HepG2 (cell line): ENCODE measurements around the gene GRIN2D. TPM values are rescaled to one million over a fixed set of nuclear protein-coding genes. Genes with fewer than 3 reads are reported as not detected.
A peak's percentile ranks its signal among the peaks of the same experiment; 100 is the strongest.

Experiments used
- CENPX ChIP-seq: sonication (generic); formaldehyde crosslinking; IDR thresholded peaks from 2 replicates; pipeline ENCODE4 v1.9.0; 2021; ENCODE audit warnings: mild to moderate bottlenecking, missing genetic modification reagents, moderate library complexity
- IRX3 ChIP-seq: sonication (generic); formaldehyde crosslinking; IDR thresholded peaks from 2 replicates; pipeline ENCODE4 v1.8.1; 2023; ENCODE audit warnings: mild to moderate bottlenecking, low read depth, missing genetic modification reagents, borderline replicate concordance
- ISX ChIP-seq: sonication (generic); formaldehyde crosslinking; conservative IDR thresholded peaks from 2 replicates; pipeline ENCODE4 v1.5.0; 2020; ENCODE audit warnings: missing genetic modification reagents
- KLF13 ChIP-seq: sonication (generic); formaldehyde crosslinking; IDR thresholded peaks from 2 replicates; pipeline ENCODE4 v1.4.0; 2020; ENCODE audit warnings: mild to moderate bottlenecking, missing genetic modification reagents
- MIXL1 ChIP-seq: IDR thresholded peaks from 2 replicates; pipeline ENCODE4 v1.6.1; 2016
- NKX3-1 ChIP-seq: sonication (generic); formaldehyde crosslinking; IDR thresholded peaks from 2 replicates; pipeline ENCODE4 v1.5.0; 2020; ENCODE audit warnings: missing genetic modification reagents
- ONECUT2 ChIP-seq: sonication (generic); formaldehyde crosslinking; IDR thresholded peaks from 2 replicates; pipeline ENCODE4 v1.4.0; 2020; ENCODE audit warnings: missing genetic modification reagents
- PAX8 ChIP-seq: sonication (generic); formaldehyde crosslinking; IDR thresholded peaks from 2 replicates; pipeline ENCODE4 v1.8.0; 2022; ENCODE audit warnings: mild to moderate bottlenecking, missing genetic modification reagents, borderline replicate concordance
- PLRG1 ChIP-seq: fragments of 450-650 bp; conservative IDR thresholded peaks from 2 replicates; pipeline ENCODE4 v1.6.1; 2016
- RBFOX2 ChIP-seq: fragments of 200-400 bp; formaldehyde crosslinking; IDR thresholded peaks from 2 replicates; pipeline ENCODE4 v1.6.1; 2017; ENCODE audit warnings: low read depth, mild to moderate bottlenecking, low read length
- REPIN1 ChIP-seq: sonication (generic); formaldehyde crosslinking; IDR thresholded peaks from 2 replicates; pipeline ENCODE4 v1.8.0; 2022; ENCODE audit warnings: missing genetic modification reagents, low read depth, mild to moderate bottlenecking, borderline replicate concordance
- SOX6 ChIP-seq, 2 experiments: fragments of 450-650 bp in 1 of 2; sonication (generic) in 1 of 2; formaldehyde crosslinking in 1 of 2; IDR thresholded peaks; 2 replicates each; pipeline versions ENCODE4 v1.4.0 to v1.6.1; 2017 to 2020; ENCODE audit warnings: antibody characterized with exemption in 1 of 2, mild to moderate bottlenecking in 1 of 2, missing genetic modification reagents in 1 of 2
- SP2 ChIP-seq: sonication (generic); formaldehyde crosslinking; IDR thresholded peaks from 2 replicates; pipeline ENCODE4 v1.5.1; 2020; ENCODE audit warnings: mild to moderate bottlenecking, missing genetic modification reagents
- TEAD2 ChIP-seq: sonication (generic); formaldehyde crosslinking; IDR thresholded peaks from 2 replicates; pipeline ENCODE4 v1.9.0; 2021; ENCODE audit warnings: missing genetic modification reagents
- UBTF ChIP-seq: sonication (generic); formaldehyde crosslinking; IDR thresholded peaks from 2 replicates; pipeline ENCODE4 v1.4.0; 2020; ENCODE audit warnings: mild to moderate bottlenecking, missing genetic modification reagents
- YEATS4 ChIP-seq: sonication (generic); formaldehyde crosslinking; IDR thresholded peaks from 2 replicates; pipeline ENCODE4 v1.4.0; 2020; ENCODE audit warnings: missing genetic modification reagents, borderline replicate concordance
- ZNF138 ChIP-seq: sonication (generic); formaldehyde crosslinking; IDR thresholded peaks from 2 replicates; pipeline ENCODE4 v1.5.0; 2020; ENCODE audit warnings: mild to moderate bottlenecking, low read depth, missing genetic modification reagents
- ZNF180 ChIP-seq: sonication (generic); formaldehyde crosslinking; IDR thresholded peaks from 2 replicates; pipeline ENCODE4 v1.4.0; 2020; ENCODE audit warnings: low read depth, missing genetic modification reagents, borderline replicate concordance
- ZNF343 ChIP-seq: sonication (generic); formaldehyde crosslinking; IDR thresholded peaks from 2 replicates; pipeline ENCODE4 v1.4.0; 2020; ENCODE audit warnings: mild to moderate bottlenecking, missing genetic modification reagents
- ZNF451 ChIP-seq: sonication (generic); formaldehyde crosslinking; IDR thresholded peaks from 2 replicates; pipeline ENCODE4 v1.5.0; 2020; ENCODE audit warnings: mild to moderate bottlenecking, missing genetic modification reagents
- ZNF749 ChIP-seq: sonication (generic); formaldehyde crosslinking; IDR thresholded peaks from 2 replicates; pipeline ENCODE4 v1.8.0; 2022; ENCODE audit warnings: mild to moderate bottlenecking, missing genetic modification reagents, moderate library complexity, borderline replicate concordance
- ZNF781 ChIP-seq: sonication (generic); formaldehyde crosslinking; IDR thresholded peaks from 2 replicates; pipeline ENCODE4 v1.5.1; 2020; ENCODE audit warnings: borderline replicate concordance, mild to moderate bottlenecking, missing genetic modification reagents; ENCODE audit errors: not compliant biosample characterization
- ZXDC ChIP-seq: sonication (generic); formaldehyde crosslinking; IDR thresholded peaks from 2 replicates; pipeline ENCODE4 v1.5.0; 2020; ENCODE audit warnings: mild to moderate bottlenecking, missing genetic modification reagents
- polyA plus RNA-seq, 8 experiments: library from polyadenylated mRNA; depleted of rRNA in 3 of 8; stranded (reverse) in 7 of 8; unstranded in 1 of 8; fragments of >200 nt; fragmentation: Illumina TruSeq in 4 of 8; extraction: Trizol in 4 of 8; gene quantifications; 2 replicates each; pipeline versions ENCODE4 v1.2.1 to v1.2.3, GENCODE V29; 2011 to 2016; ENCODE audit warnings: low read depth in 4 of 8, missing spikeins in 1 of 8, mixed read lengths in 1 of 8; ENCODE audit not compliant: insufficient read depth in 1 of 8
- total RNA-seq, 5 experiments: library from RNA; depleted of rRNA; stranded (reverse); fragments of >200 nt; fragmentation: Illumina TruSeq; extraction: Trizol; gene quantifications; 2 replicates each; pipeline ENCODE4 v1.2.3, GENCODE V29; 2016; ENCODE audit warnings: low read depth in 1 of 5
- TF ChIP-seq, protein P1 (sequence below): sonication (generic); formaldehyde crosslinking; IDR thresholded peaks from 2 replicates; pipeline ENCODE4 v1.4.0; 2020; ENCODE audit warnings: missing genetic modification reagents, borderline replicate concordance

GRIN2D gene
- total and polyA plus RNA-seq, 2 of the 13 experiments (the other 11 are each of a cell fraction or from before 2014, with no cell fraction given) = 0.02 to 0.13 TPM

- 0 out of 2 replicates have a peak, but pooled peaks have one; percentile 37 for TF ChIP-seq KLF13 (CRISPR knock-in tag)
- no peak for TF ChIP-seq ZNF138 (CRISPR knock-in tag)
- no peak for TF ChIP-seq SOX6 (IDR thresholded peaks at IDR 0.05)
- TF ChIP-seq SOX6 (CRISPR knock-in tag; IDR thresholded peaks at IDR 0.05) = no peak; the same call in 1 of the 2 replicates
- TF ChIP-seq RBFOX2 = peak; percentile 67
- no peak for TF ChIP-seq MIXL1 (CRISPR knock-in tag)
- TF ChIP-seq ZNF343 (CRISPR knock-in tag) = no peak
- no peak for TF ChIP-seq ZXDC
- TF ChIP-seq CENPX (CRISPR knock-in tag) = no peak
- TF ChIP-seq ZNF180 = no peak
- TF ChIP-seq UBTF (CRISPR knock-in tag) = peak; percentile 33; the same call in 1 of the 2 replicates
- no peak for TF ChIP-seq PAX8 (CRISPR knock-in tag)
- no peak for TF ChIP-seq ZNF781 (CRISPR knock-in tag)
- TF ChIP-seq SP2 (CRISPR knock-in tag) = no peak; the same call in 1 of the 2 replicates
- 0 out of 2 replicates have a peak, but pooled peaks have one; percentile 35 for TF ChIP-seq TEAD2 (CRISPR knock-in tag)
- no peak for TF ChIP-seq YEATS4
- TF ChIP-seq IRX3 (CRISPR knock-in tag) = no peak
- TF ChIP-seq, protein P1, sequence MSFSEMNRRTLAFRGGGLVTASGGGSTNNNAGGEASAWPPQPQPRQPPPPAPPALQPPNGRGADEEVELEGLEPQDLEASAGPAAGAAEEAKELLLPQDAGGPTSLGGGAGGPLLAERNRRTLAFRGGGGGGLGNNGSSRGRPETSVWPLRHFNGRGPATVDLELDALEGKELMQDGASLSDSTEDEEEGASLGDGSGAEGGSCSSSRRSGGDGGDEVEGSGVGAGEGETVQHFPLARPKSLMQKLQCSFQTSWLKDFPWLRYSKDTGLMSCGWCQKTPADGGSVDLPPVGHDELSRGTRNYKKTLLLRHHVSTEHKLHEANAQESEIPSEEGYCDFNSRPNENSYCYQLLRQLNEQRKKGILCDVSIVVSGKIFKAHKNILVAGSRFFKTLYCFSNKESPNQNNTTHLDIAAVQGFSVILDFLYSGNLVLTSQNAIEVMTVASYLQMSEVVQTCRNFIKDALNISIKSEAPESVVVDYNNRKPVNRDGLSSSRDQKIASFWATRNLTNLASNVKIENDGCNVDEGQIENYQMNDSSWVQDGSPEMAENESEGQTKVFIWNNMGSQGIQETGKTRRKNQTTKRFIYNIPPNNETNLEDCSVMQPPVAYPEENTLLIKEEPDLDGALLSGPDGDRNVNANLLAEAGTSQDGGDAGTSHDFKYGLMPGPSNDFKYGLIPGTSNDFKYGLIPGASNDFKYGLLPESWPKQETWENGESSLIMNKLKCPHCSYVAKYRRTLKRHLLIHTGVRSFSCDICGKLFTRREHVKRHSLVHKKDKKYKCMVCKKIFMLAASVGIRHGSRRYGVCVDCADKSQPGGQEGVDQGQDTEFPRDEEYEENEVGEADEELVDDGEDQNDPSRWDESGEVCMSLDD (CRISPR knock-in tag) = peak; percentile 22; the same call in 1 of the 2 replicates
- no peak for TF ChIP-seq ZNF749
- 0 out of 2 replicates have a peak, but pooled peaks have one; percentile 40 for TF ChIP-seq ONECUT2 (CRISPR knock-in tag)
- no peak for TF ChIP-seq ZNF451 (CRISPR knock-in tag)
- no peak for TF ChIP-seq ISX (CRISPR knock-in tag)
- TF ChIP-seq REPIN1 (CRISPR knock-in tag) = 0 out of 2 replicates have a peak, but pooled peaks have one; percentile 35
- no peak for TF ChIP-seq PLRG1
- TF ChIP-seq NKX3-1 (CRISPR knock-in tag) = 0 out of 2 replicates have a peak, but pooled peaks have one; percentile 75
Measured at GRCh38 chr19:48363500-48363809, 30.0 kb upstream of the GRIN2D start (continued).
